SK-N-SH (cell line): Measurements from ENCODE around the gene RPL27. TPM values are rescaled to one million over a fixed set of nuclear protein-coding genes. Genes with fewer than 3 reads are reported as not detected.

Experiments
- CTCF ChIA-PET: fragments of 300-600, 350-600 bp; formaldehyde crosslinking; extraction: SDS; loops from one replicate; lab custom pipeline; 2021; lab: Yijun Ruan, JAX
- POLR2A ChIA-PET: fragments of 350-600 bp; sonication (Branson Sonifier 250); formaldehyde crosslinking; extraction: SDS; loops from one replicate; lab custom pipeline; 2020; ENCODE audit warnings: antibody characterized with exemption, inconsistent platforms; lab: Yijun Ruan, JAX
- DNase-seq: peaks from one replicate; pipeline ENCODE4 v3.0.0; 2012
- H2AFZ ChIP-seq: fragments of 200-600 bp; sonication (generic); 2 replicates; pipeline ENCODE4 v1.8.1; 2016; ENCODE audit warnings: antibody characterized with exemption, mild to moderate bottlenecking, low read depth
- H3F3A ChIP-seq: fragments of 200-600 bp; sonication (generic); replicated peaks from 2 replicates; pipeline ENCODE3; 2016; ENCODE audit warnings: antibody characterized with exemption, mild to moderate bottlenecking; ENCODE audit not compliant: insufficient read depth
- H3K27ac ChIP-seq, 2 experiments: fragments of 200-500 bp in 1 of 2; fragments of 200-600 bp in 1 of 2; sonication (Bioruptor generic) in 1 of 2; sonication (generic), shearing (Covaris generic) in 1 of 2; 2 replicates each; pipeline versions ENCODE4 v1.5.1 to v1.6.1; 2014 to 2016; ENCODE audit warnings: low read depth in 2 of 2, inconsistent platforms in 1 of 2, low read length in 1 of 2, mild to moderate bottlenecking in 1 of 2, mixed read lengths in 1 of 2
- H3K27me3 ChIP-seq: fragments of 200-600 bp; sonication (generic), shearing (Covaris generic); 2 replicates; pipeline ENCODE4 v1.6.1; 2016; ENCODE audit warnings: mixed run types; ENCODE audit not compliant: insufficient read depth
- H3K36me3 ChIP-seq, 2 experiments: fragments of 200-500 bp in 1 of 2; fragments of 200-600 bp in 1 of 2; sonication (Bioruptor generic) in 1 of 2; sonication (generic) in 1 of 2; replicated peaks in 1 of 2; 2 replicates each; pipeline versions ENCODE3 to v1.5.1; 2014 to 2016; ENCODE audit warnings: low read length in 1 of 2, mild to moderate bottlenecking in 1 of 2; ENCODE audit not compliant: insufficient read depth in 2 of 2, control insufficient read depth in 1 of 2
- H3K4me1 ChIP-seq, 2 experiments: fragments of 200-500 bp in 1 of 2; fragments of 200-600 bp in 1 of 2; sonication (Bioruptor generic) in 1 of 2; sonication (generic), shearing (Covaris generic) in 1 of 2; 2 replicates each; pipeline versions ENCODE4 v1.5.1 to v1.6.1; 2014 to 2016; ENCODE audit warnings: low read depth in 1 of 2, low read length in 1 of 2, mixed run types in 1 of 2; ENCODE audit not compliant: insufficient read depth in 2 of 2, control insufficient read depth in 1 of 2
- H3K4me2 ChIP-seq: fragments of 200-600 bp; sonication (generic), shearing (Covaris generic); 2 replicates; pipeline ENCODE4 v1.6.1; 2017; ENCODE audit warnings: mixed run types
- H3K4me3 ChIP-seq, 2 experiments: fragments of 200-500 bp in 1 of 2; fragments of 200-600 bp in 1 of 2; sonication (Bioruptor generic) in 1 of 2; sonication (generic), shearing (Covaris generic) in 1 of 2; 2 replicates each; pipeline versions ENCODE4 v1.5.1 to v1.8.1; 2014 to 2016; ENCODE audit warnings: low read depth in 2 of 2, inconsistent platforms in 1 of 2, low read length in 1 of 2, mild to moderate bottlenecking in 1 of 2, mixed read lengths in 1 of 2, moderate library complexity in 1 of 2
- H3K79me2 ChIP-seq: fragments of 200-600 bp; sonication (generic); 2 replicates; pipeline ENCODE4 v1.8.1; 2017; ENCODE audit warnings: mild to moderate bottlenecking; ENCODE audit not compliant: insufficient read depth
- H3K9ac ChIP-seq: fragments of 200-600 bp; sonication (generic); 2 replicates; pipeline ENCODE4 v1.6.1; 2017; ENCODE audit warnings: mixed run types
- H3K9me2 ChIP-seq: fragments of 200-600 bp; sonication (generic); 2 replicates; pipeline ENCODE4 v1.6.1; 2017; ENCODE audit warnings: mixed run types
- H3K9me3 ChIP-seq: fragments of 200-600 bp; sonication (generic); 2 replicates; pipeline ENCODE4 v1.6.1; 2017; ENCODE audit warnings: mixed run types, mild to moderate bottlenecking, moderate library complexity
- H4K20me1 ChIP-seq: fragments of 200-600 bp; sonication (generic); 2 replicates; pipeline ENCODE4 v1.6.1; 2017; ENCODE audit warnings: mild to moderate bottlenecking, mixed run types; ENCODE audit not compliant: insufficient read depth
- CHD2 ChIP-seq: fragments of 150-350 bp; IDR thresholded peaks from 2 replicates; pipeline ENCODE4 v1.6.1; 2018; ENCODE audit warnings: low read length; ENCODE audit not compliant: partially characterized antibody
- CTCF ChIP-seq: fragments of 200-600 bp; sonication (generic); IDR thresholded peaks from 2 replicates; pipeline ENCODE4 v1.6.1; 2017; ENCODE audit warnings: antibody characterized with exemption, mild to moderate bottlenecking, moderate library complexity
- ELF1 ChIP-seq: IDR thresholded peaks from 2 replicates; pipeline ENCODE4 v1.4.0; 2012
- EP300 ChIP-seq, 2 experiments: IDR thresholded peaks; 2 replicates each; pipeline versions ENCODE4 v1.4.0 to v1.6.1; 2012; ENCODE audit warnings: borderline replicate concordance in 1 of 2, low read depth in 1 of 2, low read length in 1 of 2
- FOXJ3 ChIP-seq: sonication (generic); formaldehyde crosslinking; IDR thresholded peaks from 2 replicates; pipeline ENCODE4 v1.5.1; 2020; ENCODE audit warnings: mild to moderate bottlenecking, missing genetic modification reagents
- FOXM1 ChIP-seq: IDR thresholded peaks from 2 replicates; pipeline ENCODE4 v1.4.0; 2012; ENCODE audit warnings: low read depth, mild to moderate bottlenecking
- GATA2 ChIP-seq: sonication (generic); formaldehyde crosslinking; IDR thresholded peaks from 2 replicates; pipeline ENCODE4 v1.5.0; 2020; ENCODE audit warnings: mild to moderate bottlenecking, missing genetic modification reagents
- IRF3 ChIP-seq: fragments of 150-350 bp; IDR thresholded peaks from 2 replicates; pipeline ENCODE4 v1.6.1; 2016; ENCODE audit warnings: mild to moderate bottlenecking, low read depth, low read length
- MAX ChIP-seq: IDR thresholded peaks from 2 replicates; pipeline ENCODE4 v1.4.0; 2012; ENCODE audit warnings: low read depth
- MEF2A ChIP-seq: IDR thresholded peaks from 2 replicates; pipeline ENCODE4 v1.4.0; 2012; ENCODE audit warnings: low read depth, borderline replicate concordance
- NFIC ChIP-seq: IDR thresholded peaks from 2 replicates; pipeline ENCODE4 v1.4.0; 2012; ENCODE audit warnings: borderline replicate concordance
- POLR2AphosphoS5 ChIP-seq: IDR thresholded peaks from 2 replicates; pipeline ENCODE4 v1.6.1; 2012; ENCODE audit warnings: low read depth, low read length
- RFX5 ChIP-seq: IDR thresholded peaks from 2 replicates; pipeline ENCODE4 v1.6.1; 2012; ENCODE audit warnings: mild to moderate bottlenecking, improper control_type of control experiment, low read length
- SMC3 ChIP-seq: IDR thresholded peaks from 2 replicates; pipeline ENCODE4 v1.6.1; 2012; ENCODE audit warnings: low read depth, low read length, improper control_type of control experiment
- TAF1 ChIP-seq: IDR thresholded peaks from 2 replicates; pipeline ENCODE4 v1.6.1; 2012; ENCODE audit warnings: low read depth, mild to moderate bottlenecking, low read length, moderate library complexity, borderline replicate concordance
- TEAD4 ChIP-seq: IDR thresholded peaks from 2 replicates; pipeline ENCODE4 v1.4.0; 2012; ENCODE audit warnings: mild to moderate bottlenecking, borderline replicate concordance; ENCODE audit not compliant: insufficient read depth
- USF1 ChIP-seq: IDR thresholded peaks from 2 replicates; pipeline ENCODE4 v1.4.0; 2012; ENCODE audit warnings: low read depth, borderline replicate concordance
- USF2 ChIP-seq: fragments of 150-350 bp; IDR thresholded peaks from 2 replicates; pipeline ENCODE4 v1.6.1; 2017; ENCODE audit warnings: antibody characterized with exemption, low read length, low read depth, borderline replicate concordance
- YY1 ChIP-seq: IDR thresholded peaks from 2 replicates; pipeline ENCODE4 v1.4.0; 2012; ENCODE audit warnings: low read depth, mild to moderate bottlenecking
- ZBTB33 ChIP-seq: IDR thresholded peaks from 2 replicates; pipeline ENCODE4 v1.4.0; 2012; ENCODE audit warnings: low read depth, borderline replicate concordance
- WGBS: methylation state at CpG from one replicate; pipeline ENCODE4 v1.1.6; 2017; ENCODE audit warnings: low lambda C conversion rate; 5-methylcytosine and 5-hydroxymethylcytosine counted together
- polyA plus RNA-seq, 3 experiments: library from polyadenylated mRNA; depleted of rRNA; stranded (reverse); fragments of >200 nt; gene quantifications; 2 replicates each; pipeline ENCODE4 v1.2.3, GENCODE V29; 2012

RPL27 gene
- polyA plus RNA-seq, 1 of the 3 experiments (the other 2 are of a cell fraction), result 6,383 TPM

GRCh38 chr17:43018932-43019331 lies 20.7 kb downstream of the RPL27 start:
- H3K27ac ChIP-seq, result peak overlapping the region in 1 of 2 experiments; percentile 85; a peak in 2 of 4 replicates
- no peaks in the 10 kb centered on the region for H3K27me3 ChIP-seq
- H4K20me1 ChIP-seq, result 0 out of 2 replicates have a peak, but pooled peaks cover 6% of the 10 kb centered on the region
- no peak overlapping the region for H3K4me3 ChIP-seq
- TF ChIP-seq CHD2, result no peak
- no peak for TF ChIP-seq EP300 (IDR thresholded peaks at IDR 0.05; ENCODE audit: borderline replicate concordance in 1 of 2, low read depth in 1 of 2, low read length in 1 of 2)
- no peak for TF ChIP-seq TAF1
- TF ChIP-seq YY1, result no peak
- TF ChIP-seq MEF2A, result no peak
- TF ChIP-seq GATA2, result no peak
- no peak for TF ChIP-seq IRF3
- no peak for TF ChIP-seq ZBTB33
- no peak for TF ChIP-seq FOXJ3
- no peak for TF ChIP-seq CTCF
- no peak for TF ChIP-seq POLR2AphosphoS5
- TF ChIP-seq MAX, result no peak
- TF ChIP-seq RFX5, result no peak
- no peak for TF ChIP-seq USF2
- TF ChIP-seq TEAD4, result no peak
- TF ChIP-seq USF1, result no peak
- no peak for TF ChIP-seq ELF1
- TF ChIP-seq NFIC, result no peak
- no peak for TF ChIP-seq FOXM1
- no peak for TF ChIP-seq SMC3
- peaks cover 31% of the 10 kb centered on the region for H3K79me2 ChIP-seq
- peaks cover 0 to 26% of the 10 kb centered on the region in 2 experiments; a peak in 2 of 4 replicates for H3K4me1 ChIP-seq
- no peak overlapping the region for H2AFZ ChIP-seq
- no peak overlapping the region for H3K9ac ChIP-seq
- H3K36me3 ChIP-seq, result peaks cover 15 to 28% of the 10 kb centered on the region in 2 experiments
- H3K9me3 ChIP-seq, result no peaks in the 10 kb centered on the region
- ChIA-PET POLR2A (interaction anchor here (1.5 kb wide), 1 partner anchor 21 kb away, joined by 7 read pairs; the partner anchor contains the start of gene RPL27), CTCF (interaction anchor here (2.4 kb wide), 1 partner anchor 20 kb away, joined by 9 read pairs; the partner anchor contains the start of gene RPL27)
- WGBS, result 91% methylated on average over 4 of the region's 4 CpGs
- no peaks in the 10 kb centered on the region for H3F3A ChIP-seq
- H3K4me2 ChIP-seq, result no peak overlapping the region
- DNase-seq, result no peak
- no peaks in the 10 kb centered on the region for H3K9me2 ChIP-seq
